Fibroblast of pulmonary artery (primary cell): Measurements from ENCODE around the gene SLC45A2.
"Not testable (repeated sequence)": the region's sequence is repeated elsewhere in the genome, so short reads cannot be mapped to it uniquely, and the experiment has no call there.

Experiments used
- DNase-seq: peaks from one replicate; pipeline ENCODE4 v3.0.0-alpha.2; 2010; ENCODE audit warnings: low read depth
- H3K4me3 ChIP-seq: replicated peaks from 2 replicates; pipeline ENCODE4 v1.5.1; 2011; ENCODE audit warnings: low read depth, mild to moderate bottlenecking, control low read depth, low read length, moderate library complexity
- TF ChIP-seq, protein P1 (sequence below): IDR thresholded peaks from 2 replicates; pipeline ENCODE4 v1.5.1; 2011; ENCODE audit warnings: mild to moderate bottlenecking, control low read depth, low read length, inconsistent platforms; ENCODE audit errors: missing control alignments

The SLC45A2 gene

DNA sequence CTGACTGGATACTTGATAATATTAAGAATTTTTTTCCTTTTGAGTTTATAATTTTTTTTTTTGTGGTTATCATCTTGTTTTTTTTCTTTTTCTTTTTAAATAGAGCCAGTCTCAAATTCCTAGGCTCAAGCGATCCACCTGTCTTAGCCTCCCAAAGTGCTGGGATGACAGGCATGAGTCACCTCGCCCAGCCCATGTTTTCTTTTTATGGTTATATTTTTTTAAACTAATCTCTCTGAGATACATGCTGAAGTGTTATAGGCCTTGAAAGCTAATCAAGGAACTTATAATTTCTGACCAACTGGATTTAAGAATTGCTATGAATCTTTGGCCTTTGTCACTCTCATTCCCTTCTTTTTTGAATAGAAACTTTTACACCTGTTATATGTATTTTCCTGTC, 30.1 kb upstream of the SLC45A2 start:
- no peak for DNase-seq
- no peak overlapping the region for H3K4me3 ChIP-seq
- TF ChIP-seq, protein P1, sequence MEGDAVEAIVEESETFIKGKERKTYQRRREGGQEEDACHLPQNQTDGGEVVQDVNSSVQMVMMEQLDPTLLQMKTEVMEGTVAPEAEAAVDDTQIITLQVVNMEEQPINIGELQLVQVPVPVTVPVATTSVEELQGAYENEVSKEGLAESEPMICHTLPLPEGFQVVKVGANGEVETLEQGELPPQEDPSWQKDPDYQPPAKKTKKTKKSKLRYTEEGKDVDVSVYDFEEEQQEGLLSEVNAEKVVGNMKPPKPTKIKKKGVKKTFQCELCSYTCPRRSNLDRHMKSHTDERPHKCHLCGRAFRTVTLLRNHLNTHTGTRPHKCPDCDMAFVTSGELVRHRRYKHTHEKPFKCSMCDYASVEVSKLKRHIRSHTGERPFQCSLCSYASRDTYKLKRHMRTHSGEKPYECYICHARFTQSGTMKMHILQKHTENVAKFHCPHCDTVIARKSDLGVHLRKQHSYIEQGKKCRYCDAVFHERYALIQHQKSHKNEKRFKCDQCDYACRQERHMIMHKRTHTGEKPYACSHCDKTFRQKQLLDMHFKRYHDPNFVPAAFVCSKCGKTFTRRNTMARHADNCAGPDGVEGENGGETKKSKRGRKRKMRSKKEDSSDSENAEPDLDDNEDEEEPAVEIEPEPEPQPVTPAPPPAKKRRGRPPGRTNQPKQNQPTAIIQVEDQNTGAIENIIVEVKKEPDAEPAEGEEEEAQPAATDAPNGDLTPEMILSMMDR, result no peak

DNA sequence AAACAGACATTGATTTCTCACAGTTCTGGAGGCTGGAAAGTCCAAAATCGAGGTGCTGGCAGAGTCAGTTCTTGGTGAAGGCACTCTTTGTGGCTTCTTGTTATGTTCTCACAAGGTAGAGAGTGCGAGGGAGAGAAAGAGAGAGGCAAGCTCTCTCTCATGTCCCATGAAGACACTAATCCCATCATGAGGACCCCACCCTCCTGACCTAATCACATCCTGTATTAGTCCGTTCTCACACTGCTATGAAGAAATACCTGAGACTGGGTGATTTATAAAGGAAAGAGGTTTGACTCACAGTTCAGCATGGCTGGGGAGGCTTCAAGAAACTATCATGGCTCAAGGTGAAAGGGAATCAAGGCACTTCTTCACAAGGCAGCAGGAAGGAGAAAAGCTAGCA, 29.1 kb upstream of the SLC45A2 start:
- no peak for DNase-seq
- TF ChIP-seq, protein P1, result no peak
- no peak overlapping the region for H3K4me3 ChIP-seq

DNA sequence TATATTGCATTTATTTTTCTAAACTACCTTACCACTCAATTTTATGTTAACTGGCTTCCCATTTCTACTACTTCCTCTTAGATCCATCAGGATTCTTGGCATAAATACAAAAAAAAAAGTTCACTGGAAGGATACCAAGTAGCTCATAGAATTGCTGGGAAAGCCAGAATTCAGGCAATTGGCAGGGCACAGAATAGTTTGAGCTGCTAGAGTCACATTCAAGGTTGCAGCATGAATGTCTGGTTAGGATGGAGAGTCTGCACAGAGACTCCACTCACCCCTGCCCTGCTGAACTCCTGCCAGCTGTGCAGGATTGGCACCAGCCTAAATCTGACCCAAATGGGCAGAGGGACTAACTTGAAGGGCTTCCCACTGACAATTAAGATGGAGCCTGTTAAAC, 28.3 kb upstream of the SLC45A2 start:
- DNase-seq, result peak; percentile 69
- H3K4me3 ChIP-seq, result no peak overlapping the region
- TF ChIP-seq, protein P1, result no peak

DNA sequence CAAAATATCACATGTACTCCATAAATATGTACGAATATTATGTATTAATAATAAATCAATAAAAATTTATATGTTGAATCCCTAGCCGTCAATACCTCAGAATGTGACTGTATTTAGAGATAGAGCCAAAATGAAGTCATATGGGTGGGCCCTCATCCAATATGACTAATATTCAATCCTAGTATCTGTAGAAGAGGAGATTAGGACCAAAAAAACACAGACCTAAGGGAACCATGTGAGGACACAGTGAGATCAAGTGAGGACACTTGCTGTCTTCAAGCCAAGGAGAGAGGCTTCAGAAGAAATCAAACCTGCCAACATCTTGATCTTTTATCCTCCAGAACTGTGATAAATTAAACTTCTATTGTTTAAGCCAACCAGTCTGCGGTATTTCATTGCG, 27.0 kb upstream of the SLC45A2 start:
- TF ChIP-seq, protein P1, result no peak
- no peak overlapping the region for H3K4me3 ChIP-seq
- DNase-seq, result peak; percentile 37

DNA sequence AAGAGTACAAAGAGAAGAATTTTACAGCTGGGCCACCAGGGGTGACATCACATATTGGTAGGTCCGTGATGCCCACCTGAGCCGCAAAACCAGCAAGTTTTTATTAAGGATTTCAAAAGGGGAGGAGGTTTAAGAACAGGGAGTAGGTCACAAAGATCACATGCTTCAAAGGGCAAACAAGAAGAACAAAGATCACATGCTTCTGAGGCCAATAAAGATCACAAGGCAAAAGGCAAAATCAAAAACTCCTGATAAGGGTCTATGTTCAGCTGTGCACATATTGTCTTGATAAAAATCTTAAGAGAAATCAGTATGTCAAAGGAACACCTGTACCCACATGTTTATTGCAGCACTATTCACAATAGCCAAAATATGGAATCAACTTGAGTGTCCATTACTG, 25.7 kb upstream of the SLC45A2 start:
- H3K4me3 ChIP-seq, DNase-seq: not testable (repeated sequence)

DNA sequence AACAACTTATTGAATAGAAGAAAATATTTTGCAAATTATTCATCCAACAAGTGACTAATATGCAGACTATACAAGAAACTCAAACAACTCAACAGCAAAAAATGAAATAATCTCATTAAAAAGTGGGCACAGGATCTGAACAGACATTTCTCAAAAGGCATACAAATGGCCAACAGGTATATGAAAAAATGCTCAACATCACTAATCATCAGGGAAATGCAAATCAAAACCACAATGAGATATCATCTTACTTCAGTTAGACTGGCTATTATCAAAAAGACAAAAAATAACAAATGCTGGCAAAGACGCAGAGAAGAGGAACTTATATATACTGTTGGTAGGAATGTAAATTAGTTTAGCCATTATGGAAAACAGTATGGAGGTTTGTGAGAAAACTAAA, 25.1 kb upstream of the SLC45A2 start:
- H3K4me3 ChIP-seq, result no peak overlapping the region
- TF ChIP-seq, protein P1, result no peak
- DNase-seq, result no peak

DNA sequence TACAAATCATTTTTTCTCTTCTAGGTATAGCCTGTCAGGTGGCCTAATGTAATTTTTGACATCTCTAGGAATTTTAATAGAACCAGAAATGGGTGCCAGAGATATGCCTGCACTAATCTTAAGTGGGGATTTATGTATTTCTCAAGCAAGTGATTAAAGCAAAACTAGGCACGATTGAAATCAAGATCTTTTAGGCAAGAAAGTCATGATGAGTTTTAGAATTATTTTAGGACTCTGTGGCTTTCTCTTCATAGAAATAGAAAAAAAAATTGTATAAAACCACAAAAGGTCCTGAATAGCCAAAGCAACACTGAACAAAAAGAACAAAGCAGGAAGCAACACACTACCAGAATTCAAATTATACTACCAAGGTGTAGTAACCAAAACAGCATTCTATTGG, 24.3 kb upstream of the SLC45A2 start:
- H3K4me3 ChIP-seq, result peak overlapping the region; percentile 69
- TF ChIP-seq, protein P1, result no peak
- DNase-seq, result no peak
